ENCODE data around the gene MCUR1. TPM values are rescaled to one million over a fixed set of nuclear protein-coding genes. Genes with fewer than 3 reads are reported as not detected.
A peak's percentile ranks its signal among the peaks of the same experiment; 100 is the strongest.

Gene MCUR1
- total RNA-seq, 2 experiments from 2014 or later: 34.8 to 38.0 TPM

DNA sequence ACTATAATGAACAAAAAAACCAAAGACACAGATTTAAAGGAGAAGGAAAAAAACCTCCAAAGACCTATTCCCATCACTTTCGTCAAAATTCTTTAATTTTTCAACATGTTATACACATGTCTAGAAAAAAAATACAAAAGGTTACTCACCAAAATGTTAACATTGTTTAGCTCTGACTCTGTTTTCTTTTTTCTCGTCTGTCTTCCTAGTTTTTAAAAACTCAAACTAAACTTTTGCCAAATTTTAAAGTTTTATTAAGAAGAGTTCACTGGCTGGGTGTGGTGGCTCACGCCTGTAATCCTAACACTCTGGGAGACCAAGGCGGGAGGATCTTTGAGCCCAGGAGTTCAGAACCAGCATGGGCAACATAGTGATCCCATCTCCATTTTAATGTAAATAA, 10.8 kb downstream of the MCUR1 start:
- Mint-ChIP-seq H3K9me3 (no peaks in the 10 kb centered on the region), H3K27me3 (no peaks in the 10 kb centered on the region), H3K36me3 (ENCODE audit: low read depth) (peaks cover 18% of the 10 kb centered on the region), H3K27ac (no peak overlapping the region), H3K4me1 (ENCODE audit: low read depth) (peaks cover 8% of the 10 kb centered on the region), H3K4me3 (no peak overlapping the region)
- ATAC-seq (no peak), DNase-seq (no peak)
- ChIA-PET POLR2A (no interaction called here), CTCF (interaction anchor here (1.2 kb wide), 1 partner anchor 12 kb away, joined by 3 read pairs; no protein-coding TSS in a partner anchor)
- intact Hi-C loops (cut with micrococcal nuclease): no loop called here
- TF ChIP-seq, protein P1, sequence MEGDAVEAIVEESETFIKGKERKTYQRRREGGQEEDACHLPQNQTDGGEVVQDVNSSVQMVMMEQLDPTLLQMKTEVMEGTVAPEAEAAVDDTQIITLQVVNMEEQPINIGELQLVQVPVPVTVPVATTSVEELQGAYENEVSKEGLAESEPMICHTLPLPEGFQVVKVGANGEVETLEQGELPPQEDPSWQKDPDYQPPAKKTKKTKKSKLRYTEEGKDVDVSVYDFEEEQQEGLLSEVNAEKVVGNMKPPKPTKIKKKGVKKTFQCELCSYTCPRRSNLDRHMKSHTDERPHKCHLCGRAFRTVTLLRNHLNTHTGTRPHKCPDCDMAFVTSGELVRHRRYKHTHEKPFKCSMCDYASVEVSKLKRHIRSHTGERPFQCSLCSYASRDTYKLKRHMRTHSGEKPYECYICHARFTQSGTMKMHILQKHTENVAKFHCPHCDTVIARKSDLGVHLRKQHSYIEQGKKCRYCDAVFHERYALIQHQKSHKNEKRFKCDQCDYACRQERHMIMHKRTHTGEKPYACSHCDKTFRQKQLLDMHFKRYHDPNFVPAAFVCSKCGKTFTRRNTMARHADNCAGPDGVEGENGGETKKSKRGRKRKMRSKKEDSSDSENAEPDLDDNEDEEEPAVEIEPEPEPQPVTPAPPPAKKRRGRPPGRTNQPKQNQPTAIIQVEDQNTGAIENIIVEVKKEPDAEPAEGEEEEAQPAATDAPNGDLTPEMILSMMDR (IDR thresholded peaks at IDR 0.05): no peak

- intact Hi-C loops (cut with micrococcal nuclease): no loop called here
- Mint-ChIP-seq H3K9me3 (no peaks in the 10 kb centered on the region), H3K4me3 (no peak overlapping the region), H3K4me1 (ENCODE audit: low read depth) (peaks cover under 1% of the 10 kb centered on the region), H3K36me3 (ENCODE audit: low read depth) (peaks cover 12% of the 10 kb centered on the region), H3K27ac (no peak overlapping the region), H3K27me3 (no peaks in the 10 kb centered on the region)
- POLR2A ChIA-PET: no interaction called here
- TF ChIP-seq, protein P1 (IDR thresholded peaks at IDR 0.05): no peak
- DNase-seq (no peak), ATAC-seq (no peak)
- CTCF ChIA-PET: interaction anchor here (0.6 kb wide), 1 partner anchor 12 kb away, joined by 3 read pairs; no protein-coding TSS in a partner anchor
Measured at GRCh38 chr6:13800615-13801014, 13.7 kb downstream of the MCUR1 start.

DNA sequence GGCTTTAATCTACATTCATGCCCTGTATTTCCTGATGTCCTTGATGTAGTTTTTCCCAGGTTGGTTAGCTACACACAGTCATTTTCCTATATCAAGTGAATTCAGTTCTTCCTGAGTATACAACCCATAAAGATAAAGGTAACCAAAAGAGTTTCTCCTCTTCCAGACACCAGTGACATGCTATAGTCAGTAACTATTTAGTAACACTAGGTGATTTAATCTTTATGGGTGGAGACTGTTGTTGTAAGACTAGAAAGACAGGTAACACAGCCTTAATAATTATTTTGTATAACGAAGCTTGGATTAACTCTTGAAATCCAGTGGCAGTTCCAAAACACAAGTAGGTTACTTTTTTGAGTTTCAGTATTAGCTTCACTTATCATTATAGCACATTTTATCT, 17.6 kb downstream of the MCUR1 start:
- DNase-seq (no peak), ATAC-seq (no peak)
- H3K4me1 Mint-ChIP-seq (ENCODE audit: low read depth): peaks cover 17% of the 10 kb centered on the region
- H3K36me3 Mint-ChIP-seq (ENCODE audit: low read depth): peaks cover 15% of the 10 kb centered on the region
- H3K4me3 Mint-ChIP-seq: no peak overlapping the region
- no peaks in the 10 kb centered on the region for H3K9me3 Mint-ChIP-seq
- ChIA-PET POLR2A (interaction anchor here (1.2 to 1.5 kb wide), 3 partner anchors 9 to 73 kb away, joined by 4 to 5 read pairs (median 5); no protein-coding TSS in a partner anchor), CTCF (interaction anchor here (1.2 to 3.9 kb wide), 5 partner anchors 11 to 270 kb away, joined by 3 to 21 read pairs (median 13); no protein-coding TSS in a partner anchor)
- intact Hi-C loops (cut with micrococcal nuclease): no loop called here
- no peak overlapping the region for H3K27ac Mint-ChIP-seq
- TF ChIP-seq, protein P1 (IDR thresholded peaks at IDR 0.05): no peak
- no peaks in the 10 kb centered on the region for H3K27me3 Mint-ChIP-seq

DNA sequence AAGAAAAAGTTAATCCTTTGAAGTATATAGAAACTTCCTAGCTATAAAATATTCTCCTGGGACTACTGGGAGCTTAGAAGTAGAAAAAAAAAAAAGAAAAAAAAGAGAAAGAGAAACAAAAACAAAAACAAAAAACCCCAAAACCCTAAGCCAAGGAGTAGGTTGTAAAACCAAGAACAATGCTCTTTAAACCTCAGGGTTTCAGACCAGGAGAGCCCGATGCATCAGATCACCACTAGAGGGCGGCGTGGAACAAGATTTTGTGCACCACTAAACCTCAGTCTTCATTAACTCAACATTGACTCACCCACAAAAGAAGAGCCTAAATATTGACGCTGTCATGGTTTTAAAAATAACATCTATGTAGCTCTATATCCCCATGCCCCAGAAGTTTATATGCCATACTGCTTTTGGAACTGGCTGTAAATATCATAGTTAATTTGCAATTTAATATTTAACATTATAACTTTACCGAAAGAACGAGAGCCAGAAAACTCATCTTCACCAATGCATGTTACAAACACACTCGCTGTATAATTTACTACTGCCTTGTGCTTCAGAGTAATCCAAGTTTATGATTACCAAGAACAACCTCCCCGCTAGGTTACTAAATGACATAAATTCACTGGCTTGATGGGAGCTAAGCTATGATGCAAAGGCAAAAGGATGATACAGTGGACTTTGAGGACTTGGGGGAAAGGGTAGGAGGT, 19.2 kb downstream of the MCUR1 start:
- Mint-ChIP-seq H3K27me3 (no peaks in the 10 kb centered on the region), H3K4me1 (ENCODE audit: low read depth) (peaks cover 17% of the 10 kb centered on the region), H3K27ac (peak overlapping the region; percentile 38), H3K9me3 (no peaks in the 10 kb centered on the region), H3K36me3 (ENCODE audit: low read depth) (peaks cover 15% of the 10 kb centered on the region), H3K4me3 (no peak overlapping the region)
- DNase-seq (peak; percentile 95), ATAC-seq (peak; percentile 97)
- TF ChIP-seq, protein P1 (IDR thresholded peaks at IDR 0.05): peak; percentile 89
- intact Hi-C loops (cut with micrococcal nuclease): loop anchor here (2.0 kb wide), 1 partner anchor 270 kb away; no protein-coding TSS in a partner anchor
- ChIA-PET CTCF (interaction anchor here (0.7 to 3.9 kb wide), 31 partner anchors 9 to 370 kb away, joined by 3 to 43 read pairs (median 4); partner anchors contain the start of gene MCUR1), POLR2A (interaction anchor here (1.3 to 1.5 kb wide), 3 partner anchors 12 to 84 kb away, joined by 3 to 4 read pairs (median 3); partner anchors contain the start of gene RANBP9)

DNA sequence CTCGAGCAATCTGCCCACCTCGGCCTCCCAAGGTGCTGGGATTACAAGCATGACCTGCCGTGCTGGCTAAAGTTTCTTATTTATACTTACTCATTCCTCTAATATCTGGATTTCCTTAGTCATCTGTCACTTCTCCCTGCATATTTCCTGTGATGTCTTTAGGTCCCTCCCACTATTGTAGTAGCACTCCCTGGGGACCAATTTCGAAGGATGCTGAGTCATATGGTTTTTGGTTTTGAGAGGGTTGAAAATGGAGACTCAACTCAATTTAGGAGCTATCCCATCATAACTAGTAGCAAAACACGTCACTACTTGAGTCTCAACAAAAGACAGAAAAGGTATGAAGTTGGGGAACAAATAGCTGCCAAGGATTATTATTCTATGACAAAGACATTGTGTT, 20.2 kb downstream of the MCUR1 start:
- H3K4me3 Mint-ChIP-seq: no peak overlapping the region
- no peak for DNase-seq
- POLR2A ChIA-PET: interaction anchor here (1.3 kb wide), 1 partner anchor 83 kb away, joined by 3 read pairs; the partner anchor contains the start of gene RANBP9

More for the DNA sequence above, 20.2 kb downstream of the MCUR1 start:
- peaks cover 23% of the 10 kb centered on the region for H3K4me1 Mint-ChIP-seq (ENCODE audit: low read depth)
- TF ChIP-seq, protein P1 (IDR thresholded peaks at IDR 0.05): no peak
- H3K36me3 Mint-ChIP-seq (ENCODE audit: low read depth): peaks cover 22% of the 10 kb centered on the region
- no peak overlapping the region for H3K27ac Mint-ChIP-seq
- intact Hi-C loops (cut with micrococcal nuclease): loop anchor here (2.0 kb wide), 1 partner anchor 271 kb away; no protein-coding TSS in a partner anchor
- H3K27me3 Mint-ChIP-seq: no peaks in the 10 kb centered on the region
- no peaks in the 10 kb centered on the region for H3K9me3 Mint-ChIP-seq
- CTCF ChIA-PET: interaction anchor here (0.8 to 3.9 kb wide), 13 partner anchors 9 to 371 kb away, joined by 3 to 43 read pairs (median 8); partner anchors contain the start of gene MCUR1
- ATAC-seq: no peak

Measured in activated CD8-positive, alpha-beta T cell treated with anti-CD3 and anti-CD28 coated beads for 36 hours (primary cell).